GM03348 (cell line): ENCODE data around the gene ZNF440.
"Not testable (repeated sequence)": the region's sequence is repeated elsewhere in the genome, so short reads cannot be mapped to it uniquely, and the experiment has no call there.

Experiments used
- DNase-seq: peaks from one replicate; pipeline ENCODE4 v3.0.0; 2012; ENCODE audit warnings: low spot score

Gene ZNF440

GRCh38 chr19:11814029-11814699 is at the start of gene ZNF440:
ZNF440 (plus strand) TSS chr19:11814273; CDS start chr19:11814448, 175 bp downstream.
- peak; percentile 99 for DNase-seq

GRCh38 chr19:11766597-11767591 is 47.2 kb upstream of the ZNF440 start, which contains the start of gene ZNF441:
ZNF441 (plus strand) TSS chr19:11767000; CDS start chr19:11767194, 194 bp downstream.
- DNase-seq: peak; percentile 98

GRCh38 chr19:11767633-11768133 is 46.4 kb upstream of the ZNF440 start:
- DNase-seq: peak; percentile 60

GRCh38 chr19:11769995-11770394 is 44.1 kb upstream of the ZNF440 start:
- no peak for DNase-seq

GRCh38 chr19:11771520-11771919 is 42.6 kb upstream of the ZNF440 start:
- not testable (repeated sequence) for DNase-seq

- not testable (repeated sequence) for DNase-seq
Observed at GRCh38 chr19:11776669-11777068, 37.4 kb upstream of the ZNF440 start.

- no peak for DNase-seq
Observed at GRCh38 chr19:11780431-11781020, 33.5 kb upstream of the ZNF440 start.

- no peak for DNase-seq
Observed at GRCh38 chr19:11781295-11782057, 32.6 kb upstream of the ZNF440 start.

- DNase-seq: no peak
Observed at GRCh38 chr19:11783767-11784166, 30.3 kb upstream of the ZNF440 start.

- no peak for DNase-seq
Observed at GRCh38 chr19:11784356-11784755, 29.7 kb upstream of the ZNF440 start.

GRCh38 chr19:11787536-11787935 is 26.5 kb upstream of the ZNF440 start:
- DNase-seq: no peak

- DNase-seq: no peak
Observed at GRCh38 chr19:11792942-11793341, 21.1 kb upstream of the ZNF440 start.

GRCh38 chr19:11797491-11797890 is 16.6 kb upstream of the ZNF440 start:
- DNase-seq: peak; percentile 93

GRCh38 chr19:11798391-11799330 is 15.4 kb upstream of the ZNF440 start, which contains the start of gene ZNF491:
ZNF491 (plus strand) TSS chr19:11798523; CDS start chr19:11805954, 7,431 bp downstream.
- peak; percentile 98 for DNase-seq

GRCh38 chr19:11806354-11807098 is 7.5 kb upstream of the ZNF440 start:
- DNase-seq: no peak

- no peak for DNase-seq
Observed at GRCh38 chr19:11807099-11807380, 7.0 kb upstream of the ZNF440 start.

GRCh38 chr19:11813703-11814028 is 407 bp upstream of the ZNF440 start:
- DNase-seq: peak; percentile 43

GRCh38 chr19:11814700-11815035 is 595 bp downstream of the ZNF440 start:
- no peak for DNase-seq

GRCh38 chr19:11821474-11822109 is 7.5 kb downstream of the ZNF440 start:
- peak; percentile 4 for DNase-seq
